ENCODE measurements around the gene ASPDH. TPM values are rescaled to one million over a fixed set of nuclear protein-coding genes. Genes with fewer than 3 reads are reported as not detected.

The ASPDH gene
- total RNA-seq, 3 donors from 2014 or later, result not detected

GRCh38 chr19:50549927-50550593 is 36.3 kb upstream of the ASPDH start:
- Histone ChIP-seq H3K4me3 (no peak overlapping the region), H3K4me1 (ENCODE audit: low read depth) (no peaks in the 10 kb centered on the region), H3K36me3 (ENCODE audit: low read depth) (no peaks in the 10 kb centered on the region), H3K9me3 (no peaks in the 10 kb centered on the region)
- intact Hi-C loops (cut with DNase I, micrococcal nuclease), result no loop called here
- no peak for TF ChIP-seq CTCF (IDR thresholded peaks at IDR 0.05)
- DNase-seq (no peak), ATAC-seq (no peak)

- no peak for TF ChIP-seq CTCF (IDR thresholded peaks at IDR 0.05)
- DNase-seq (no peak), ATAC-seq (no peak)
- H3K36me3 ChIP-seq (ENCODE audit: low read depth), result no peaks in the 10 kb centered on the region
- no peaks in the 10 kb centered on the region for H3K4me1 ChIP-seq (ENCODE audit: low read depth)
- intact Hi-C loops (cut with DNase I, micrococcal nuclease), result no loop called here
- H3K9me3 ChIP-seq, result no peaks in the 10 kb centered on the region
- H3K4me3 ChIP-seq, result no peak overlapping the region
Observed at GRCh38 chr19:50549059-50549926, 35.6 kb upstream of the ASPDH start.

- Histone ChIP-seq H3K9me3 (no peaks in the 10 kb centered on the region), H3K4me3 (no peak overlapping the region), H3K4me1 (ENCODE audit: low read depth) (no peaks in the 10 kb centered on the region), H3K36me3 (ENCODE audit: low read depth) (no peaks in the 10 kb centered on the region)
- intact Hi-C loops (cut with DNase I, micrococcal nuclease), result no loop called here
- DNase-seq (no peak), ATAC-seq (no peak)
- no peak for TF ChIP-seq CTCF (IDR thresholded peaks at IDR 0.05)
Observed at GRCh38 chr19:50548191-50549058, 34.7 kb upstream of the ASPDH start.

GRCh38 chr19:50547385-50548190 is 33.9 kb upstream of the ASPDH start:
- Histone ChIP-seq H3K4me3 (no peak overlapping the region), H3K36me3 (ENCODE audit: low read depth) (no peaks in the 10 kb centered on the region), H3K4me1 (ENCODE audit: low read depth) (no peaks in the 10 kb centered on the region), H3K9me3 (no peaks in the 10 kb centered on the region)
- TF ChIP-seq CTCF (IDR thresholded peaks at IDR 0.05), result no peak
- no peak for ATAC-seq
- intact Hi-C loops (cut with DNase I, micrococcal nuclease), result no loop called here
- no peak for DNase-seq
